Activated CD8-positive, alpha-beta memory T cell treated with anti-CD3 and anti-CD28 coated beads, Interleukin-2, amount 50 U/mL, for 48 hours (primary cell): ENCODE measurements around the gene CROCC.
"Not testable (repeated sequence)": the region's sequence is repeated elsewhere in the genome, so short reads cannot be mapped to it uniquely, and the experiment has no call there.

Source experiments
- DNase-seq: peaks from one replicate; pipeline ENCODE4 v3.0.0-alpha.2; 2020

CROCC gene

GRCh38 chr1:16898298-16898697 is 23.4 kb upstream of the CROCC start:
- not testable (repeated sequence) for DNase-seq

GRCh38 chr1:16899020-16899419 is 22.7 kb upstream of the CROCC start:
- not testable (repeated sequence) for DNase-seq

DNA sequence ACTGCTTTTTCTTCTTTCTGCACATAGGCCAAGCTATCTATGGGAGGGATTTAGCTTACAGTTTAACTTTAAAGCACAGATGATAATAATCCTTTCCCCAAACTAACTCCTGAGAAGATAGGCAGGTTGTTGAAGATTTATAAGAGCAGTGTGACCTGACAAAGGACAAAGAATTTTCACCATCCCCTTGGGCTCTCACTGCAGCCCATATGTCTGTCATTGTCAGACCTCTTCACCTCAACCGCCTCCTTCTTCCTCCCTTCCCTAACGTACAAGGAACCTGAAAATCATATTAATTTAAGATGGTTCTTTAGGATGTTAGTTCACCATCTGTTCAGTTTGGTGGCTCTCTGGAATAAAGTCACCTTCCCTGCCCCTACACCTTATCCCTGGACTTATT is 21.0 kb upstream of the CROCC start:
- no peak for DNase-seq

- DNase-seq, result not testable (repeated sequence)
These were observed 20.4 kb upstream of the CROCC start for GRCh38 chr1:16901371-16901770.

DNA sequence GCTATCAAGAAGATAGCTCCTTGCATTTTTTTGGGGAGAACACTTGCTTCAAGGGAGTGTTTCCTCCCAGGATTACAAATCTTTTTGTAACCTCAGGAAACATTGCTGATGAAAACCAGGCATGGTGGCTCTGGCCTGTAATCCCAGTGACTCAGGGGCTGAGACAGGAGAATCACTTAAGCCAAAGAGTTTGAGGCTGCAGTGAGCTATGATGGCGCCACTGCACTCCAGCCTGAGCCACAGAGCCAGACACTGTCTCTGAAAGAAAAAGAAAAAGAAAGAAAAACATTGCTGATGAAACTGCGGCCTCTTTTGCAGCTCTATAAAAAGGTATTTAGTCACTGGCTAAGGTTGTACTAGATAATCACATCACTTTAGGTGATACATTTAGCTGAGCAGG is 18.7 kb upstream of the CROCC start:
- no peak for DNase-seq

GRCh38 chr1:16903458-16903796 is 18.3 kb upstream of the CROCC start:
- DNase-seq, result no peak

DNA sequence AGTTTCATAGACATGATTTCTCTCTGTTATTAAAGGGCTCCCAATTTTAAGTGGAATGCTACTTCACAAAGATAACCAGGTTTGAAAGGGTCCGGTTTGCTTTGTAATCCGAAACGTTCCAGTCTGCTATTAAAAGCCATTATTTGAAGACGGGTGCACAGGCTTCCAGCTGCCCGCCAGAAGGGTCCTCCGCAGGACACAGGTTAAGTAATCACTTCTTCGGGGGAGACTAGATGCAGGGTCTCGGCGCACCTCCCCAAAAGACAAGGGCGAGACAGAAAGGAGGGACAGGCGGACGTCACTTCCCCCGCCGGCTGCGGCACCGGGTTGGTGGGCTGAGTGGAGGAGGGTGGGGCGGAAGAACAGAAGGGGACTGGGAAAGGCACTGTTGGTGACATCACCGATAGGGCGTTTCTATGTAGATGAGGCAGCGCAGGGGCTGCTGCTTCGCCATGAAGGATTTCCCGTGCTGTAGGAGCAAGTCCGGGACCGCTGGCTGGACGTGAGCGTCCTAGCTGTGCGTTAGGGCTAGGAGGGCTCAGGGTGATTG is 17.1 kb upstream of the CROCC start:
- peak; percentile 98 for DNase-seq

- peak; percentile 81 for DNase-seq
These were observed 16.4 kb upstream of the CROCC start for GRCh38 chr1:16905110-16905867.

- peak; percentile 58 for DNase-seq
These were observed 15.6 kb upstream of the CROCC start for GRCh38 chr1:16905868-16906702.

- DNase-seq, result no peak
These were observed 14.9 kb upstream of the CROCC start for GRCh38 chr1:16906873-16907272.

DNA sequence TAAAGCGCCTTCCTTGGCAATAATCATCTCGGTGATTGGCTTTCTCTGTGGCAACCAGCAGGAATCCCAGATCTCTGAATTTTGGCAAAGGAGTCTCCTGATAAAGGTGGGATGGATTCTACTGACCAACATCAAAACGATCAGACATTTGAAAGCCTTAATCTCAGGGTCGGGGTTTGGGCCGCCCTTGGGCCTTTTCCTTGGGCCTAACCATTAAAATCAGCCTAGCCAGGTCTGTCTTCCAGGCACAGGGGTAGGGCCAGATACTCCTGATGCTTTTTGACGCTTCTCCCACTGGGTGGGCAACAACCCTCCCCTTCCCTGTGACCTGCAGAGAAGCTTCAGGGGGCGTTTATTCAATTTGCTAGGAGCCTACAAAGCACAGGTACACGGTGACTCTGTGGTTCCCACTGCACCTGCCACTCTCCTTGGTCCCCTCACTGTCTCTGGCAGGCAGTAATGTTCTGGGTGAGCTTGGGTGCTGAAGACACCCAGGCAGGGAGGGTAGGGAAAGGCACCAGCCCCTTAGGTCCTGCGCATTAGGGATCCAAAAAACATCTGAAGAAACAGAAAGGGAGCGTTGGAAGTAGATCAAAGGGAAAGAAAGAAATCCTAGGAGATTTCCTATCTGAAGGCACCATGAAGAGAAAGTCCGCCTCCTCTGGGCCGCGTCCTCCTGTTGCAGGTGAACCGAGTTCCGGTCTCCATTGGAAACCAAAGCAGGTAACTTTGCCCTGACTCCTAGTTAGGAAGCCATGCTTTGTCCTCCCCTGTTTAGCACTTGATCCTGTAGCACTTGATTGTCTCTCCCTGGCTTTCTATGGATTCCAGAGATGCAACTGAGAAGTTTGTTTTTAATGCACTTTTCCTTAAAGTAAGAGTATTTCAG is 13.6 kb upstream of the CROCC start:
- DNase-seq, result no peak

- not testable (repeated sequence) for DNase-seq
These were observed 9.6 kb upstream of the CROCC start for GRCh38 chr1:16911851-16912721.

- not testable (repeated sequence) for DNase-seq
These were observed 9.0 kb upstream of the CROCC start for GRCh38 chr1:16912742-16913141.

DNA sequence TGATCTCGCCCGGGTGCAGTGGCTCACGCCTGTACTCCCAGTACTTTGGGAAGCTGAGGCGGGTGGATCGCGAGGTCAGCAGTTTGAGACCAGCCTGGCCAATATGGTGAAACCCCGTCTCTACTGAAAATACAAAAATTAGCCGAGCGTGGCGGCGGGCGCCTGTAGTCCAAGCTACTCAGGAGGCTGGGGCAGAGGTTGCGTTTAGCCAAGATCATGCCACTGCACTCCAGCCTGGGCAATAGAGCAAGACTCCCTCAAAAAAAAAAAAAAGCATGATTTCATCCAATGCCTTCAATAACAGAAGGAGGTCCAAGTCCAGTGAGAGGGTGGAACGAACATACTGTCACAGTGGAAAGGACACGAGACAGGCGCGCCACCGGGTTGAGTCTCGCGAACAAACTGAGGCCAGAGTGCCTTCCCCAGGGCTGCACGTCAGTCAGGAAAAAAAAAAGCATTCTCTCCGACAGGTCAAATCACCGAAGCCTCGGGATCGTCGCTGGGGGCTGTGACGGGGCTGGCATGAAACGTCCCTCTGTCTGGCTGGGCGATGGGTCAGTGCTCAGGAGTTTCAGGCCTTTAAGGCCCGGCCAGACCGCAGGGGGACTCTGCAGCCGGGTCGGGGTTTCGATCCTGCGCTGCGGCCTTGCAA is 8.4 kb upstream of the CROCC start:
- no peak for DNase-seq

GRCh38 chr1:16913833-16914662 is 7.7 kb upstream of the CROCC start:
- peak; percentile 99 for DNase-seq

GRCh38 chr1:16914928-16915626 is 6.7 kb upstream of the CROCC start:
- not testable (repeated sequence) for DNase-seq

- no peak for DNase-seq
These were observed 6.1 kb upstream of the CROCC start for GRCh38 chr1:16915627-16915973.

GRCh38 chr1:16916036-16916880 is 5.5 kb upstream of the CROCC start:
- DNase-seq, result not testable (repeated sequence)

- DNase-seq, result no peak
These were observed 3.4 kb upstream of the CROCC start for GRCh38 chr1:16918371-16918770.
